ENCODE data around the gene IRAK2.

Gene IRAK2

GRCh38 chr3:10182950-10183349 is 18.2 kb downstream of the IRAK2 start:
- no peak overlapping the region for H2AFZ ChIP-seq (ENCODE audit: low read depth)

GRCh38 chr3:10184250-10184649 is 19.5 kb downstream of the IRAK2 start:
- H3K4me3 ChIP-seq (IDR thresholded peaks at IDR 0.05; ENCODE audit: insufficient read depth, low read depth, low read length), result no peak overlapping the region
- TF ChIP-seq CTCF (conservative IDR thresholded peaks at IDR 0.05; ENCODE audit: low read depth, low read length), result no peak
- H3K27me3 ChIP-seq (ENCODE audit: insufficient read depth, low read depth), result no peaks in the 10 kb centered on the region
- H4K20me1 ChIP-seq (ENCODE audit: insufficient read depth), result no peaks in the 10 kb centered on the region
- no peak overlapping the region for H3K27ac ChIP-seq
- H3K4me2 ChIP-seq, result no peak overlapping the region
- no peak overlapping the region for H3K9ac ChIP-seq
- H3K4me1 ChIP-seq (ENCODE audit: low read depth, poor library complexity, severe bottlenecking), result no peaks in the 10 kb centered on the region
- no peak overlapping the region for H2AFZ ChIP-seq (ENCODE audit: low read depth)
- H3K36me3 ChIP-seq (ENCODE audit: insufficient read depth), result no peaks in the 10 kb centered on the region
- H3K79me2 ChIP-seq (ENCODE audit: insufficient read depth, low read depth), result no peaks in the 10 kb centered on the region

More at GRCh38 chr3:10182950-10183349, 18.2 kb downstream of the IRAK2 start:
- H3K79me2 ChIP-seq (ENCODE audit: insufficient read depth, low read depth), result no peaks in the 10 kb centered on the region
- no peaks in the 10 kb centered on the region for H3K36me3 ChIP-seq (ENCODE audit: insufficient read depth)
- TF ChIP-seq CTCF (conservative IDR thresholded peaks at IDR 0.05; ENCODE audit: low read depth, low read length), result no peak
- no peak overlapping the region for H3K27ac ChIP-seq
- no peak overlapping the region for H3K4me3 ChIP-seq (IDR thresholded peaks at IDR 0.05; ENCODE audit: insufficient read depth, low read depth, low read length)
- no peaks in the 10 kb centered on the region for H4K20me1 ChIP-seq (ENCODE audit: insufficient read depth)
- no peak overlapping the region for H3K4me2 ChIP-seq
- H3K9ac ChIP-seq, result no peak overlapping the region
- no peaks in the 10 kb centered on the region for H3K4me1 ChIP-seq (ENCODE audit: low read depth, poor library complexity, severe bottlenecking)
- H3K27me3 ChIP-seq (ENCODE audit: insufficient read depth, low read depth), result no peaks in the 10 kb centered on the region

DNA sequence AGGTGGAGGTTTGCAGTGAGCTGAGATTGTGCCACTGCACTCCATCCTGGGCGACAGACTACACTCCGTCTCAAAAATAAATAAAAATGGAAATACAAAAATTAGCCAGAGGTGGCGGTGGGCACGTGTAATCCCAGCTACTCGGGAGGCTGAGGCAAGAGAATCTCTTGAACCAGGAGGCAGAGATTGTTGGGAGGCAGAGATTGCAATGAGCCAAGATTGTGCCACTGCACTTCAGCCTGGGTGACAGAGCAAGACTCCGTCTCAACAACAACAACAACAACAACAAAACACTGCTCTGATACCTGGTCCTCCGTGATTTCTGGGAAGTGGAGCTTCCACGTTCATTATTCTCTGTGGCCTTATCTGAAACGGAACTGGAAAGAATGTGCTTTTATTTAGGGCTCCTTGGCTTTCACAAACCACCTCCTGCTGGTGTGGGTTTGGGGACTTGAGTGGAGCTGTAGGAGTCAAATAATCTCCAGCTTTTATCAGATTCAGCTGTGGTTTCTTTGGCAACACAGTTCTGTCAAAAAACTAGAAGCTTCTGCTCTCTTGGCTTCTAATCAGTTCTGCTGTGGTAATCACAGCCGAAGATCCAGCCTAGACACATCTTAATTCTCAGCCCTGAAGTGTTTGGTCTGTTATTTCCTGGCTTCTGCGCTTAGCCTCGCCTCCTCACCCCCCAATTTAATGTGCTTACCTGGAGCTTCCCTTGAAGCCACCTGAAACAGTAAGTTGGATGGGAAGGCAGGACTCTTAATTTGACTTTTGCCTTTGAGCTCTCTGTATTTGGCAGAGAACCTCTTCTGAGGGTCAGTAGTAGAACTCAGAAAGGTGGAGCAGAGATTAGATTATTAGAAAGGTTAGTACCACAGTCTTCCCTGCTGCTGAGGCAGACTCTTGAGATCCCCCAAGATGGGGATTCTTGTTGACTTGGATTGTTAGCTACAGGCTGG is 21.4 kb downstream of the IRAK2 start:
- Histone ChIP-seq H3K79me2 (ENCODE audit: insufficient read depth, low read depth) (no peaks in the 10 kb centered on the region), H3K4me1 (ENCODE audit: low read depth, poor library complexity, severe bottlenecking) (no peaks in the 10 kb centered on the region), H3K27ac (no peak overlapping the region), H2AFZ (ENCODE audit: low read depth) (no peak overlapping the region), H3K36me3 (ENCODE audit: insufficient read depth) (no peaks in the 10 kb centered on the region), H3K4me2 (no peak overlapping the region), H4K20me1 (ENCODE audit: insufficient read depth) (no peaks in the 10 kb centered on the region), H3K4me3 (IDR thresholded peaks at IDR 0.05; ENCODE audit: insufficient read depth, low read depth, low read length) (no peak overlapping the region), H3K9ac (no peak overlapping the region), H3K27me3 (ENCODE audit: insufficient read depth, low read depth) (no peaks in the 10 kb centered on the region)
- TF ChIP-seq CTCF (conservative IDR thresholded peaks at IDR 0.05; ENCODE audit: low read depth, low read length), result no peak

GRCh38 chr3:10187290-10187876 is 22.7 kb downstream of the IRAK2 start:
- no peak overlapping the region for H2AFZ ChIP-seq (ENCODE audit: low read depth)
- no peaks in the 10 kb centered on the region for H3K79me2 ChIP-seq (ENCODE audit: insufficient read depth, low read depth)
- H3K4me1 ChIP-seq (ENCODE audit: low read depth, poor library complexity, severe bottlenecking), result no peaks in the 10 kb centered on the region
- H3K9ac ChIP-seq, result no peak overlapping the region
- H3K4me2 ChIP-seq, result no peak overlapping the region
- H3K27me3 ChIP-seq (ENCODE audit: insufficient read depth, low read depth), result no peaks in the 10 kb centered on the region
- no peak overlapping the region for H3K27ac ChIP-seq
- H4K20me1 ChIP-seq (ENCODE audit: insufficient read depth), result no peaks in the 10 kb centered on the region
- TF ChIP-seq CTCF (conservative IDR thresholded peaks at IDR 0.05; ENCODE audit: low read depth, low read length), result no peak
- H3K36me3 ChIP-seq (ENCODE audit: insufficient read depth), result no peaks in the 10 kb centered on the region
- H3K4me3 ChIP-seq (IDR thresholded peaks at IDR 0.05; ENCODE audit: insufficient read depth, low read depth, low read length), result no peak overlapping the region

Measured in KMS-11 (cell line).